HuH-7 (cell line): ENCODE results near the gene NDUFC1.
"Not testable (repeated sequence)": the region's sequence is repeated elsewhere in the genome, so short reads cannot be mapped to it uniquely, and the experiment has no call there.

Source experiments
- DNase-seq: peaks from one replicate; pipeline ENCODE4 v3.0.0; 2011; ENCODE audit warnings: low spot score

Gene NDUFC1

GRCh38 chr4:139297001-139297410 is 5.3 kb downstream of the NDUFC1 start:
- no peak for DNase-seq

GRCh38 chr4:139295942-139296299 is 6.4 kb downstream of the NDUFC1 start:
- no peak for DNase-seq

- peak; percentile 83 for DNase-seq
These were observed 6.9 kb downstream of the NDUFC1 start for GRCh38 chr4:139295206-139295941.

GRCh38 chr4:139286186-139286698 is 16.0 kb downstream of the NDUFC1 start:
- no peak for DNase-seq

- DNase-seq, result no peak
These were observed 19.6 kb downstream of the NDUFC1 start for GRCh38 chr4:139282721-139283075.

GRCh38 chr4:139282065-139282720 is 20.1 kb downstream of the NDUFC1 start:
- DNase-seq, result no peak

- DNase-seq, result no peak
These were observed 22.3 kb downstream of the NDUFC1 start, which contains the start of gene MGARP for GRCh38 chr4:139279760-139280620. Gene MGARP, minus strand, starts transcription at chr4:139280225. Its CDS starts 67 bp downstream, at chr4:139280158.

GRCh38 chr4:139278912-139279759 is 23.1 kb downstream of the NDUFC1 start:
- DNase-seq, result no peak

GRCh38 chr4:139278485-139278884 is 23.8 kb downstream of the NDUFC1 start:
- no peak for DNase-seq

GRCh38 chr4:139275281-139275735 is 27.0 kb downstream of the NDUFC1 start:
- no peak for DNase-seq

- no peak for DNase-seq
These were observed 27.5 kb downstream of the NDUFC1 start for GRCh38 chr4:139274790-139275189.

- no peak for DNase-seq
These were observed 28.4 kb downstream of the NDUFC1 start for GRCh38 chr4:139273835-139274234.

GRCh38 chr4:139267301-139267700 is 35.0 kb downstream of the NDUFC1 start:
- no peak for DNase-seq

- DNase-seq, result peak; percentile 80
These were observed 35.6 kb downstream of the NDUFC1 start for GRCh38 chr4:139266583-139267257.

- no peak for DNase-seq
These were observed 36.1 kb downstream of the NDUFC1 start for GRCh38 chr4:139266208-139266582.

GRCh38 chr4:139265654-139266053 is 36.6 kb downstream of the NDUFC1 start:
- no peak for DNase-seq

GRCh38 chr4:139256349-139256748 is 45.9 kb downstream of the NDUFC1 start:
- DNase-seq, result no peak

GRCh38 chr4:139255581-139255980 is 46.7 kb downstream of the NDUFC1 start:
- not testable (repeated sequence) for DNase-seq

- DNase-seq, result no peak
These were observed 48.6 kb downstream of the NDUFC1 start for GRCh38 chr4:139253713-139254112.

- no peak for DNase-seq
These were observed 49.2 kb downstream of the NDUFC1 start for GRCh38 chr4:139253046-139253445.

GRCh38 chr4:139247700-139248238 is 54.5 kb downstream of the NDUFC1 start:
- DNase-seq, result no peak
